NCI-H1417 (cell line): ENCODE measurements around the gene PC.
A peak's percentile ranks its signal among the peaks of the same experiment; 100 is the strongest.
"Not testable (repeated sequence)": the region's sequence is repeated elsewhere in the genome, so short reads cannot be mapped to it uniquely, and the experiment has no call there.

ENCODE experiments used
- DNase-seq, 3 experiments: peaks; one replicate each; lab custom pipeline; 2025; lab: John Stamatoyannopoulos, UW

PC gene

GRCh38 chr11:66978717-66979116, 20.5 kb upstream of the PC start:
- no peak for DNase-seq

DNA sequence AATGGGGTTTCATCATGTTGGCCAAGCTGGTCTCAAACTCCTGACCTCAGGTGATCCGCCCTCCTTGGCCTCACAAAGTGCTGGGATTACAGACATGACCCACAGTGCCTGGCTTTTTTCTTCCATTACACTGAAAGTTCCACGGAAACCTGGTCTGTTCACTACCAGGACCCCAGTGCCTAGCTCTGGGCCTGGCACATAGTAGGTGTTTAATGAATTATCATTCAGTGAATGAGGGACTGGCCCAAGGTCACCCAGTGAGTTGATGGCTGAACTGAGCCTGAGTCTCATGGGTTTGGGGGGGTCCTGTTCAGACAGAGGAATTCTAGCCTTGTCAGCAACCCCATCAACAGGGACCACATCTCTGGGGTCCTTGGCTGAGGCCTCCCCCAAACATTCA, 20.0 kb upstream of the PC start:
- DNase-seq, result no peak

DNA sequence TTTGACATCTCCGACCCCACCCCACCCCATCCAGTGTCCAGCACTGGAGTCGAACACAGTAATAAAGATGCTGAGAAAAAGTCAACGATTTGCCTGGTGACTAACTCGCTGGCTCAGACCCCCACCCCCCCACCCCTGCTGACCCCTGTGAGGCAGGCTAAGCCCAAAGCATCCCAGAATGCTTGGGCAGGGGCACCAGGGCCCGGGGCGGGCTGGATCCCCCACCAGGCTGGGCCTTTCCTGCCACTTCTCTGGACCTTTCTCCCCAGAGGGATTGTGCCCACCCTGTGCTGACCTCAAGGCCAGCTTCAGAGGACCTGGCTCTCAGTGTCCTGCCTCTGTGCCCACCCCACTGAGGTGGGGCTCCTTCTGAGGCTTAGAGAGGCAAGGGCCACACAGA, 18.7 kb upstream of the PC start:
- DNase-seq, result no peak

DNA sequence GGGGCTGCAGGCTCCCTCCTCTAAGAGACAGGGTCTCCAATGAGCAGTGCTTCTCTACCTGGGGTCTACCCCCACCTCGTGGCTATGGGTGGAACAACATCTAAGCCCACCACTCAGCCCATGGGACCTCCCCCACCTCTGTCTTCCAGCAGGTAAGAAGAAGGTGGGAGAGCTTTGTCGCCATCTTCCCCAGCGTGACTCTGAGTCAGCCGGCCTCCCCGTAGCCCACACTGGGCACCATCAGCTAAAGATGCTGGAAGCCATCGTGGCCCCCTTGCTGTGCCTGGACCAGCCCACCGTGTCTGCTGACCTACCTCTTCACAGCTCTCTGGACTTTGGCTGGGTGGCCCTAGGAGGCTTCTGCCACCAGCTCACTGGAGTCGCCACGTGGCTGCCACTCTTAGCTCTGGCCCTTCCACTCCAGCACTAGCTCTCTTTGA, 17.9 kb upstream of the PC start:
- peak in 2 of 3 experiments; percentile 32 to 63 for DNase-seq

- no peak for DNase-seq
Measured at GRCh38 chr11:66975405-66976027, 17.3 kb upstream of the PC start.

- DNase-seq, result no peak
Measured at GRCh38 chr11:66974724-66975404, 16.7 kb upstream of the PC start, which contains the start of gene C11orf86. Gene C11orf86 (plus strand): TSS chr11:66975304. CDS start chr11:66975363, 59 bp downstream.

DNA sequence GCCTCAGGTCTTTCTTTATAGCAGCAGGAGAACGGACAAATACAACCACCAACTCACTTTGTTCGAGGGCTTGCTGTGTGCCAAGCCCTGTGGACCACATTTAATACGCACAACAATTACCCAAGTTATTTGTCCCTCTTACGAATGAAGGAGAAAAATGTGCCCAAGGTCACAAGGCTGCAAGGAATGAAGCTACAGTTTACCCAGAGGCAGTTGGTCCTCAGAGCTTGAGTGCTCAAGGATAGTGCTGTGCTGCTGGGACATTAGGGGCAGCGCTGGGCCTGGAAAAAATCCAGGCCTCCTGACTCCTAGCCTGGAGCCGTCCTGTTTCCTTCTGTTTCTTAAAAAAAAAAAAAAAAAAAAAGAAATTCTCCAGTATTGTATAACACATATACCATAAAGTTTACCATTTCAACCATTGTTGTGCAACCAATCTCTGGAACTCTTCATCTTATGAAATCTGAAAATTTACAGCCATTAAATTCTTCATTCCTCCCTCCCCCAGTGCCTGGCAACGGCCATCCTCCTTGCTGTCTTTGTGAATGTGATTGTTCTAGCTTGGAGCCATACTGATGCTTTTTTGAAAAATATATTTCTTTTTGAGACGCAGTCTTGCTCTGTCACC, 15.9 kb upstream of the PC start:
- DNase-seq, result no peak

GRCh38 chr11:66971488-66971887, 13.3 kb upstream of the PC start:
- DNase-seq, result no peak

DNA sequence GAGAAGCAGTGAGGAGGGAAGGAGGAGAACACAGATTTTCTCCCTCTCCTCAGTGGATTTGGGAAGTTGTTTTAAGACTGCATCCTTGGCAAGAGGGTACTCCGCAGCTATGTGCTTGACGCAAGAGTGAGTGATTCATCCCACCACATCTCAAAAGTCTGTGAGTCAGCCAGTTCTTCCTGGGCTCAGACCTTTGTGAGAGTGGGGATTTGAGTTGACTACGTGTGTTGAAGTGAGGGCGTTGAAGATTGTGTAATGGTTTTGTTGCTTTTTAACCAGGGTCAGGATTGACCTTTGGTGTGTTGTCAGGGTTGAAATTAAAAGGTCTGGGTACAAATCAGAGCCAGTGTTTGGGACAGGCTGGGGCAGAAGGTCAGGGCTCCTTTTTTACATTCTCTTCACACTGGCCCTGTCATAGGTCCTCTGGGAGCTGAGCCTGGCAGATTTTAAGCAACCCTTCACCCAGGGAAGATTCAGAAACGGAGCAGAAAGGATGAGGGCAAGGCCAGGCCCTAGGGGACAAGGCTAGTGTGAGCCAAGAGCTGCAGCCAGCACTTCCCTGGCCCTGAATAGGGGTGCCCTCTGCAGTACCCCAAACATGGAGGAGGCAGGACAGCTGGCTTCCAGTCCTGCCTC, 12.7 kb upstream of the PC start:
- no peak for DNase-seq

DNA sequence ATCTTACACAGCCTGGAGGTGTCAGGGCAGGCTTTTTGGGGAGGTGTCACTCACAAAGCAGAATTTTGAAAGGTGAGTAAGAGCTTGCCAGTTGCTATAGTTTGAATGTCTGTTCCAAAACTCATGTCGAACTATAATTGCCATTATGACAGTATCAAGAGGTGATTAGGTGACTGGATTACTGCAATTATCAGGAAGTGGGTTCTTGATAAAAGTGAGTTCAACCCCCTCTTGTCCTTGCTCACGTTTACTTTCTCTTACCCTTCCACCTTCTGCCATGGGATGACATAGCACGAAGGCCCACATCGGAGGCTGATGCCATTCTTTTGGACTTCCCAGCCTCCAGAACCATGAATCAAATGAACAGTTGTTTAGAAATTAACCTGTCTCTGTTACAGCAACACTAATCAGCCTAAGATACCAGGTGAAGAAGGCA, 12.2 kb upstream of the PC start:
- DNase-seq, result no peak

DNA sequence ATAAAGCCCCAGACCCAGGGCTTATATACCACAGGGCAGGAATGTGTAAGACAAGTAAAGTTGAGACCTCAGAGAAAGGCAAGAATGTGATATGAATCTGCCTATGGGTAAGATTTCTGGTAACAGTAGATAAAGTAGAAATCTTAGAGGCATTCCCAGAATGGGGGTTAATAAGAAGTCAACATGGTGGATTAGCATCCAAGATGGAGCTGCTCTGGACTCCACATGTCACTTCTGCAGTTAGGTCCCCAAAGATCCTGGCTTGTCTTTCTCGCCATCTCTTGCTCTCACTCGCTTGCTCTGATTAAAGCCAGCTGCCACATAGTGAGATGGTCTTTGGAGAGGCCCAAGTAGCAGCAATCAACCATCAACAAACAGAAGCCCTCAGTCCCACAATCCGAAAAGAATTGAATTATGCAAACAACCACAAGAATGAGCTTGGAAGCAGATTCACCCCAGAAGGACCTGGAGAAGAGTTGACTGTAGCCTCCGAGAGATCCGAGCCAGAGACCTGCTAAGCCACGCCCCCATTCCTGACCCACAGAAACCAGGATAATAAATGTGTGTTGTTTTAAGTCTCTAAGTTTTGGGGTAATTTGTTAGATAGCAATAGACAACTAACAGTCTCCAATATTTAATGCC, 11.5 kb upstream of the PC start:
- no peak for DNase-seq

GRCh38 chr11:66967670-66968425, 9.7 kb upstream of the PC start:
- no peak for DNase-seq

GRCh38 chr11:66966351-66966750, 8.2 kb upstream of the PC start:
- DNase-seq, result no peak

DNA sequence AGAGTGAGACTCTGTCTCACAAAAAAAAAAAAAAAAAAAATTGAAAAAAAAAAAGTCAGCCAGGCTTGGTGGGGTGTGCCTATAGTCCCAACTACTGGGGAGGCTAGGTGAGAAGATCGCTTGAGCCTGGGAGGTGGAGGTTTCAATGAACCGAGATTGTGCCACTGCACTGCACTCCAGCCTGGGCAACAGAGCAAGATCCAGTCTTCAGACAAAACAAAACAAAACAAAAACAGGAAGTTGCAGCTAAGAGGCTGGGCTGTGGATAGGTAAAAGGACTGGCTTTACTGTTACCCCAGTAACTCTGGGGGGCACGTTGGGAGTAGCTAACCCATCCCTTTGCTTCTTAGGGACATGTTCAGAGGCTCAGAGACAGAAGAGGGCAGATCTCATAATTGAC, 6.3 kb upstream of the PC start:
- DNase-seq, result no peak

GRCh38 chr11:66962801-66963200, 4.6 kb upstream of the PC start:
- DNase-seq, result no peak

GRCh38 chr11:66962247-66962646, 4.1 kb upstream of the PC start:
- no peak for DNase-seq

GRCh38 chr11:66961691-66962213, 3.6 kb upstream of the PC start:
- DNase-seq, result not testable (repeated sequence)

GRCh38 chr11:66958956-66959274, 732 bp upstream of the PC start:
- DNase-seq, result peak in 1 of 3 experiments; percentile 53

DNA sequence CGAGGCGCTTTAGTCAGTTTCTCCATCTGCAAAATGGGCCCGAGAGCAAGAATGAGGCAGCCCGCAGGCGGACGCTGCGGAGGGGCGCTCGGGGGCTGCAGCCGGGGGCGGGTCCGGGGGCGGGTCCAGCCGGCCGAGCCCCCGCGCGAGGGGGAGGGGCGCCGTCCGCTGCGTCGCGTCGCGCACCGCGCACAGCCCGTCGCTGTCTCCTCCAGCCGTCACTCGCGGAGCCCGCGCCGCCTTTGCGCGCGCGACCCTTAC, 282 bp downstream of the PC start:
- peak in 1 of 3 experiments; percentile 83 for DNase-seq

- DNase-seq, result no peak
Measured at GRCh38 chr11:66956689-66957290, 1.4 kb downstream of the PC start.

- no peak for DNase-seq
Measured at GRCh38 chr11:66953081-66953833, 4.9 kb downstream of the PC start.
